Fibroblast of lung (primary cell): ENCODE measurements around the gene LRP1.

Source experiments
- CTCF ChIP-seq, 2 donors: IDR thresholded peaks in 1 of 2; conservative IDR thresholded peaks in 1 of 2; 1 replicate in 1 of 2; 2 replicates in 1 of 2; pipeline ENCODE4 v1.5.1; 2011 to 2012; ENCODE audit warnings: low read length in 2 of 2, control low read depth in 1 of 2, inconsistent platforms in 1 of 2, low read depth in 1 of 2, mild to moderate bottlenecking in 1 of 2
- EZH2 ChIP-seq: IDR thresholded peaks from 2 replicates; pipeline ENCODE4 v1.5.1; 2012; ENCODE audit warnings: low read length, control low read depth, mild to moderate bottlenecking; ENCODE audit errors: missing control alignments

- TF ChIP-seq EZH2 = no peak
- no peak for TF ChIP-seq CTCF (conservative IDR thresholded peaks at IDR 0.05 in 1 of 2, IDR thresholded peaks at IDR 0.05 in 1 of 2; ENCODE audit: low read depth in 1 of 2, low read length in 2 of 2)
Observed at GRCh38 chr12:57109207-57110103, 18.8 kb upstream of the LRP1 start.
